HEK293 (cell line): Measurements from ENCODE around the gene HMCN1.

ENCODE experiments used
- CTCF ChIA-PET: fragments of 350-600 bp; formaldehyde crosslinking; extraction: SDS; loops from one replicate; lab custom pipeline; 2021; ENCODE audit warnings: antibody characterized with exemption; lab: Yijun Ruan, JAX
- POLR2A ChIA-PET: fragments of 300-600 bp; formaldehyde crosslinking; extraction: SDS; loops from one replicate; lab custom pipeline; 2020; ENCODE audit warnings: antibody characterized with exemption, inconsistent platforms; lab: Yijun Ruan, JAX
- H3K27ac ChIP-seq: fragments of 200-500 bp; sonication (Bioruptor generic); 2 replicates; pipeline ENCODE4 v1.5.1; 2014; ENCODE audit warnings: low read depth, low read length, control low read depth, inconsistent platforms; ENCODE audit errors: extremely low read depth
- H3K36me3 ChIP-seq, 2 experiments: fragments of 200-500 bp in 1 of 2; sonication (Bioruptor generic) in 1 of 2; 1 replicate in 1 of 2; 2 replicates in 1 of 2; pipeline ENCODE4 v1.5.1; 2014 to 2017; ENCODE audit warnings: inconsistent platforms in 2 of 2, low read length in 2 of 2; ENCODE audit not compliant: control insufficient read depth in 2 of 2, insufficient read depth in 1 of 2
- H3K4me1 ChIP-seq: fragments of 200-500 bp; sonication (Bioruptor generic); 2 replicates; pipeline ENCODE4 v1.5.1; 2014; ENCODE audit warnings: mild to moderate bottlenecking, low read length, inconsistent platforms; ENCODE audit not compliant: control insufficient read depth, insufficient read depth
- H3K4me3 ChIP-seq: 2 replicates; pipeline ENCODE4 v1.5.1; 2011; ENCODE audit warnings: low read depth, mild to moderate bottlenecking, control low read depth, low read length, moderate library complexity
- H3K9me3 ChIP-seq: fragments of 200-500 bp; sonication (Bioruptor generic); 2 replicates; pipeline ENCODE4 v1.5.1; 2014; ENCODE audit warnings: low read depth, low read length, inconsistent platforms; ENCODE audit not compliant: control insufficient read depth, insufficient read depth
- HOXA7 ChIP-seq: sonication (generic); formaldehyde crosslinking; IDR thresholded peaks from 2 replicates; pipeline ENCODE4 v1.8.1; 2022; ENCODE audit warnings: missing genetic modification reagents, borderline replicate concordance
- KLF16 ChIP-seq: fragments of 450-650 bp; formaldehyde crosslinking; IDR thresholded peaks from 2 replicates; pipeline ENCODE4 v1.5.1; 2017; ENCODE audit warnings: missing biosample characterization, missing genetic modification characterization
- KLF7 ChIP-seq: fragments of 450-650 bp; formaldehyde crosslinking; IDR thresholded peaks from 2 replicates; pipeline ENCODE4 v1.5.1; 2016; ENCODE audit warnings: missing biosample characterization, missing genetic modification characterization, borderline replicate concordance
- MYNN ChIP-seq: fragments of 450-650 bp; formaldehyde crosslinking; IDR thresholded peaks from 2 replicates; pipeline ENCODE4 v1.5.1; 2016; ENCODE audit warnings: missing biosample characterization, missing genetic modification characterization, borderline replicate concordance
- SALL2 ChIP-seq: fragments of 450-650 bp; formaldehyde crosslinking; IDR thresholded peaks from 2 replicates; pipeline ENCODE4 v1.5.0; 2017; ENCODE audit warnings: missing biosample characterization, mild to moderate bottlenecking, missing genetic modification characterization, borderline replicate concordance
- YY1 ChIP-seq: fragments of 450-650 bp; formaldehyde crosslinking; IDR thresholded peaks from 2 replicates; pipeline ENCODE4 v1.5.1; 2018; ENCODE audit warnings: missing biosample characterization, missing genetic modification characterization
- ZBTB17 ChIP-seq: fragments of 450-650 bp; formaldehyde crosslinking; IDR thresholded peaks from 2 replicates; pipeline ENCODE4 v1.5.1; 2016; ENCODE audit warnings: missing biosample characterization, missing genetic modification characterization
- ZBTB20 ChIP-seq: fragments of 450-650 bp; formaldehyde crosslinking; IDR thresholded peaks from 2 replicates; pipeline ENCODE4 v1.5.1; 2016; ENCODE audit warnings: missing biosample characterization, missing genetic modification characterization
- ZFP69B ChIP-seq: fragments of 450-650 bp; formaldehyde crosslinking; IDR thresholded peaks from 2 replicates; pipeline ENCODE4 v1.5.1; 2016; ENCODE audit warnings: missing biosample characterization, missing genetic modification characterization
- ZNF174 ChIP-seq: fragments of 450-650 bp; formaldehyde crosslinking; IDR thresholded peaks from 2 replicates; pipeline ENCODE4 v1.5.0; 2017; ENCODE audit warnings: missing biosample characterization, mild to moderate bottlenecking, missing genetic modification characterization
- ZNF211 ChIP-seq: fragments of 450-650 bp; formaldehyde crosslinking; IDR thresholded peaks from 2 replicates; pipeline ENCODE4 v1.5.1; 2016; ENCODE audit warnings: low read depth, missing biosample characterization, missing genetic modification characterization
- ZNF280C ChIP-seq: fragments of 450-650 bp; formaldehyde crosslinking; IDR thresholded peaks from 2 replicates; pipeline ENCODE4 v1.5.1; 2016; ENCODE audit warnings: missing biosample characterization, missing genetic modification characterization
- ZNF280D ChIP-seq: fragments of 450-650 bp; formaldehyde crosslinking; IDR thresholded peaks from 2 replicates; pipeline ENCODE4 v1.5.1; 2016; ENCODE audit warnings: missing biosample characterization, missing genetic modification characterization
- ZNF37A ChIP-seq: fragments of 450-650 bp; IDR thresholded peaks from 2 replicates; pipeline ENCODE4 v1.5.1; 2018; ENCODE audit warnings: missing biosample characterization, missing genetic modification characterization
- ZNF404 ChIP-seq: fragments of 450-650 bp; formaldehyde crosslinking; IDR thresholded peaks from 2 replicates; pipeline ENCODE4 v1.5.1; 2017; ENCODE audit warnings: missing biosample characterization, missing genetic modification characterization
- ZNF426 ChIP-seq: fragments of 450-650 bp; formaldehyde crosslinking; IDR thresholded peaks from 2 replicates; pipeline ENCODE4 v1.5.1; 2017; ENCODE audit warnings: missing biosample characterization, missing genetic modification characterization, mild to moderate bottlenecking, inconsistent platforms, moderate library complexity
- ZNF501 ChIP-seq: fragments of 450-650 bp; formaldehyde crosslinking; IDR thresholded peaks from 2 replicates; pipeline ENCODE4 v1.5.1; 2016; ENCODE audit warnings: missing biosample characterization, missing genetic modification characterization
- ZNF521 ChIP-seq: fragments of 450-650 bp; formaldehyde crosslinking; IDR thresholded peaks from 2 replicates; pipeline ENCODE4 v1.5.1; 2017; ENCODE audit warnings: missing biosample characterization, mild to moderate bottlenecking, missing genetic modification characterization
- ZNF555 ChIP-seq: fragments of 450-650 bp; formaldehyde crosslinking; conservative IDR thresholded peaks from 2 replicates; pipeline ENCODE4 v1.5.1; 2017; ENCODE audit warnings: missing biosample characterization, mild to moderate bottlenecking, missing genetic modification characterization, inconsistent platforms
- ZNF629 ChIP-seq: fragments of 450-650 bp; formaldehyde crosslinking; IDR thresholded peaks from 2 replicates; pipeline ENCODE4 v1.5.1; 2017; ENCODE audit warnings: missing biosample characterization, missing genetic modification characterization
- ZNF654 ChIP-seq: fragments of 450-650 bp; formaldehyde crosslinking; IDR thresholded peaks from 2 replicates; pipeline ENCODE4 v1.5.1; 2016; ENCODE audit warnings: low read depth, missing biosample characterization, missing genetic modification characterization
- ZNF658 ChIP-seq: fragments of 450-650 bp; formaldehyde crosslinking; IDR thresholded peaks from 2 replicates; pipeline ENCODE4; 2016; ENCODE audit warnings: missing biosample characterization, missing genetic modification characterization
- ZNF664 ChIP-seq: fragments of 450-650 bp; formaldehyde crosslinking; IDR thresholded peaks from 2 replicates; pipeline ENCODE4 v1.5.1; 2016; ENCODE audit warnings: missing biosample characterization, missing genetic modification characterization
- ZNF677 ChIP-seq: fragments of 450-650 bp; IDR thresholded peaks from 2 replicates; pipeline ENCODE4 v1.5.0; 2018; ENCODE audit warnings: missing biosample characterization, mild to moderate bottlenecking, missing genetic modification characterization, moderate library complexity
- ZSCAN5A ChIP-seq: fragments of 450-650 bp; formaldehyde crosslinking; IDR thresholded peaks from 2 replicates; pipeline ENCODE4 v1.5.1; 2016; ENCODE audit warnings: missing biosample characterization, missing genetic modification characterization

Gene HMCN1

GRCh38 chr1:186027621-186028020 is 293.4 kb downstream of the HMCN1 start (continued):
- TF ChIP-seq ZNF280C (tag by site-specific recombination), result no peak
- TF ChIP-seq YY1 (tag by site-specific recombination), result no peak
- no peak for TF ChIP-seq KLF16 (tag by site-specific recombination)
- no peak for TF ChIP-seq ZSCAN5A (tag by site-specific recombination)
- TF ChIP-seq ZNF654 (tag by site-specific recombination), result no peak
- no peak for TF ChIP-seq ZNF658 (tag by site-specific recombination)
- TF ChIP-seq ZNF521, result no peak
- no peak for TF ChIP-seq ZNF211 (tag by site-specific recombination)

GRCh38 chr1:186030453-186030852 is 296.3 kb downstream of the HMCN1 start:
- no peak for TF ChIP-seq ZNF501 (tag by site-specific recombination)
- no peak for TF ChIP-seq MYNN (tag by site-specific recombination)
- TF ChIP-seq ZBTB20 (tag by site-specific recombination), result no peak
- no peak for TF ChIP-seq ZNF37A (tag by site-specific recombination)
- TF ChIP-seq ZNF404 (tag by site-specific recombination), result no peak
- TF ChIP-seq ZFP69B (tag by site-specific recombination), result no peak
- no peak for TF ChIP-seq ZNF677 (tag by site-specific recombination)
- no peak for TF ChIP-seq HOXA7 (CRISPR knock-in tag)
- TF ChIP-seq ZNF426, result no peak
- TF ChIP-seq ZNF664 (tag by site-specific recombination), result no peak
- TF ChIP-seq SALL2 (tag by site-specific recombination), result no peak
- TF ChIP-seq ZNF174 (tag by site-specific recombination), result no peak
- no peak for TF ChIP-seq ZNF555 (tag by site-specific recombination)
- no peak for TF ChIP-seq ZBTB17
- TF ChIP-seq ZNF521, result no peak
- TF ChIP-seq KLF7 (tag by site-specific recombination), result no peak
- no peak for TF ChIP-seq ZNF629 (tag by site-specific recombination)
- no peak for TF ChIP-seq ZNF280D (tag by site-specific recombination)
- CTCF ChIA-PET, result no interaction called here
- Histone ChIP-seq H3K4me3 (no peak overlapping the region), H3K9me3 (no peaks in the 10 kb centered on the region), H3K4me1 (no peaks in the 10 kb centered on the region), H3K27ac (no peak overlapping the region), H3K36me3 (no peaks in the 10 kb centered on the region)
- POLR2A ChIA-PET, result no interaction called here
